ENCODE measurements around the gene CPA3. TPM values are rescaled to one million over a fixed set of nuclear protein-coding genes. Genes with fewer than 3 reads are reported as not detected.

CPA3 gene
- total RNA-seq, 2 donors from 2014 or later: 7.1 to 16.1 TPM

DNA sequence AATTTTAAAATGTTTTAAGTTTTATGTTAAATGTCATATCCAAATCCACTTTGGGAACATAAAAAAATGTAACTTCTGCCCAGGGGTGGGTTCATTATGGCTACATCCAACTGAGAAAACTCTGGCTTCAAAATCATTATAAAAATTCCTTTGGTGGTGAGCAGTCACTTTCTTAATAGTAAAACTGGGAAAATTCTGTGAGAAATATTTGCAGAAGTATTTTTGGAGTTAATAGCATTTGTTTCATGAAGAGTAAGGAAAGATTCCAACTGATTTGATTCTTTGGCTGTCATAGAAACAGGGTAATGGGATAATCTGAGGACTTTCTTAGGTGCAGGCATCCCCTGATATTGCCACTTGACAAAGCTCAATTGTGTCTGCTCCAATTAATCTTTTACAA is 38.8 kb downstream of the CPA3 start:
- intact Hi-C loops (cut with DNase I): no loop called here
- no peak for DNase-seq (ENCODE audit: low spot score)

DNA sequence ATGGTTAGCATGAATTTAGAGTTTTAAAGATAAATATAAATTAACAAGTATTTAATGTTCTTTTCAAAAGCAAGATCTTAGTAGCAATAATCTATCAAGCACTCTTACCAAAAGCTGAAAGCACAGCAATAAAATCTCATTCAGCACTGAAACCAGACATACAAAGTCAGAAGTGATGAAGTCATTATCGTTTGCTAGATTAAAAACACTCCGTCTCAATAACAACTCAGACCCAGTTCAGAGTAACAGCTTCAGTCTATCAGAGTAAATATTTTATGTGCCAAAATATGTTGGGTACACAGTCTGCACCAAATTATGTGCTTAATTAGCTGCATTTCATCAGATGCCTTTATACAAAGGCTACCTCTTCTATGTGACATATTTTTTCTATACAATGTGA is 41.6 kb downstream of the CPA3 start:
- no peak for DNase-seq (ENCODE audit: low spot score)
- intact Hi-C loops (cut with DNase I): no loop called here

DNA sequence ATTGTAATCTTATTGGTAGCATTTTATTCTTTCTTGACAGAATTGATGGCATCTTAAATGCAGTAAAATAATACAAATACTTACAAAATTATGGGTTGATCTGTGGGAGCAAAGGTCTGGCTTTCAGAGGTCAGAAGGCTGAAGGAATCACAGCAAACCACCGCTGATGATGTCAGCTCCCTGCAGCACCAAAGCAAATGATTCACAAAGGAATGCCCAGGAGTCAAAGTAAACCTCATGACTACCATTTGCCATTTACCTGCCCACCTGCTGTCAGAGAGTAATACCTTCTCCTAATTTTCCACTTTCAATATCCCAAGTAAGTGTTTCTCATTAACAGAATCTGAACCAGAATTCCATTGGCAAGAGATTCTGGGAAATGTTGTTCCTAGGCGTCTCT is 46.1 kb downstream of the CPA3 start:
- DNase-seq (ENCODE audit: low spot score): no peak
- intact Hi-C loops (cut with DNase I): no loop called here

GRCh38 chr3:148911592-148911991 is 46.5 kb downstream of the CPA3 start:
- intact Hi-C loops (cut with DNase I): no loop called here
- DNase-seq (ENCODE audit: low spot score): no peak

DNA sequence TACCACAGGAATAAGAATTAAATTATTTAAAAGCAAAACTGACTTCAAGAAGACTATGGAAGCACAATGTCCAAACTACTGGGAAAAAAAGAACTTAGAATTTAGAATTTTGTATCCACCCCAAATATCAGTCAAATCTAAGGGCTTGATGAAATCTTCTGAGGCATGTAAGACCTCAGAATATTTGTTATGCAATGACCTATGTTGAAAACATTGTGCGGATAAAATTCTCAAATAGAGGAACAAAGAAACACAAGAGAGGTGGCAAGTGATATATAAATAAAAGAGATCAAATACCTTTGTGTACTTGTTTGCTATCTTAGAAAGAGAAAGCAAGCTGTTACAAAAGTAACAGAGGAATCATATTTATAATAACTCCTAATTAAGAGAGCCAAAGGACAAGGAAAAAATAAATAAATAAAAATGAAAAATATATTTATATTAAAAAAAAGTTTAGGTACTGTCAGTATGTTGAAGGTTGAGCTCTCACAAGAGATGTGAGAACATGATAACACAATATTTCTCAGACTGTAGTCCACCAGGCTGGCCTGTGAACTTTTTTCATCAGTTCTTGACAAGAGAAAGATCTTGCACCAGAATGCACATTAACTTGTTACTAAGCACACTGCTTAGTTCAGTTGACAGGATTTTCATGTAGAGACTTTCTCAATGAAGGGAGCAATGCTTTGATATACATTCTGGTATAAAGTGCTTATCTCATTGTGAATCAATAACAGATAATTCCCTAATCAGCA is 50.0 kb downstream of the CPA3 start:
- intact Hi-C loops (cut with DNase I): no loop called here
- DNase-seq (ENCODE audit: low spot score): no peak

GRCh38 chr3:148916132-148916531 is 51.0 kb downstream of the CPA3 start:
- no peak for DNase-seq (ENCODE audit: low spot score)
- intact Hi-C loops (cut with DNase I): no loop called here

DNA sequence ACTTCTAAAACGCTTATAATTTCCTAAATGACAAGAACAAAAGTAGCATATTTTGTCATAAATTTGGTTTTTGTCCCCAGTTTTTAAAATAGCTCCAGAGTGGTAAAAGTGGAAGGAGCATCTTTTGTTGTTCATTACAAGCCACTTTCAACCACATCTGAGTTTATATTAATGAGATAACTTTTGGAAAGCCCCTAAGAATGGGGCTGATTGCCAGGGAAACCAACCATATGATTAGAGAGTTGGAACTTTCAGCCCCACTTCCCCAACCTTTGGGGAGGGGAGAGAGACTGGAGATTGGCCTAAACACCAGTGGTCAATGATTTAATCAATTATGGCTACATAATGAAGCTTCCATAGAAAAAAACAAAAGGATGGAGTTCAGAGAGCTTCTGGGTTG is 57.4 kb downstream of the CPA3 start:
- no peak for DNase-seq (ENCODE audit: low spot score)
- intact Hi-C loops (cut with DNase I): no loop called here

- DNase-seq (ENCODE audit: low spot score): no peak
- intact Hi-C loops (cut with DNase I): no loop called here
Measured at GRCh38 chr3:148923592-148923991, 58.5 kb downstream of the CPA3 start.

- no peak for DNase-seq (ENCODE audit: low spot score)
- intact Hi-C loops (cut with DNase I): no loop called here
Measured at GRCh38 chr3:148924562-148924961, 59.5 kb downstream of the CPA3 start.

- intact Hi-C loops (cut with DNase I): no loop called here
Measured at GRCh38 chr3:148925845-148926244, 60.7 kb downstream of the CPA3 start.

DNA sequence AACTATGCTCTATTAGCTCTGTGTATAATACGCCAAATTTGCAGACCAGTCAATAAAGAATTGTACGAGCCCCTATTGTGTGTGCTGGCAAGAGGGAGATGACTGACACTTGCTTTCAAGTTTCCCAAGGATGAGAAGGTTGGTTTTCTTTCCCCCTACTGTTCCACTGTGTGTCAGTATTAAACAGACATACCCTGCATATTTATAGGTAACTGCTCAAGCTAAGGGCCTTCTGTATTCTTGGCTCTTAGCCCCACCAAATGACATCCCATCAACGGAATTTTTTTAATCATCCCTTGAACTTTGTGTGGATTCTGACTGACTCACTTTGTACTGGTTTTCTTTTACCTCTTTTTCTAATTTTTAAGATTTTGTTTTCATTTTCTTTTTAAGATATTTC is 65.7 kb downstream of the CPA3 start:
- intact Hi-C loops (cut with DNase I): no loop called here
- DNase-seq (ENCODE audit: low spot score): no peak

More at GRCh38 chr3:148925845-148926244, 60.7 kb downstream of the CPA3 start:
- DNase-seq (ENCODE audit: low spot score): no peak

DNA sequence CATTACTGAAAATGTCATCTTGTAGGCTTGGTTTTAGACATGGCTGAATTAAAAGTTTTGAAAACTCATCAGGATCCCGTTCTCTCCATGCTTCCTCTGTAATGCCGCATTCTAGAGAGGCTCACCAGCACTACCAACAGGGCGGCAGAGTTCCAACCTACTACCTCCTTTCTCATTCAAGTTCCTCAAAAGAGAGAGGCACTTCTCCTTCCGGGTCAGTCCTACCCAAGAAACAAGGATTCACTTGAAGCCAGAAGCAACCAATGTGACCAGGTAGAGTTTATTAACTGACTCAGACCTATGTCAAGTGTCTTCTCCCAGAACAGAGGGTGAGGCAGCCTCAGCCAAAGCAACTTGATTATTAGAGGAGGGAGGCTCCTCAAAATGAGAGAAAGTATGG is 66.5 kb downstream of the CPA3 start:
- intact Hi-C loops (cut with DNase I): no loop called here
- DNase-seq (ENCODE audit: low spot score): no peak

GRCh38 chr3:148932972-148933371 is 67.9 kb downstream of the CPA3 start:
- intact Hi-C loops (cut with DNase I): no loop called here
- no peak for DNase-seq (ENCODE audit: low spot score)

DNA sequence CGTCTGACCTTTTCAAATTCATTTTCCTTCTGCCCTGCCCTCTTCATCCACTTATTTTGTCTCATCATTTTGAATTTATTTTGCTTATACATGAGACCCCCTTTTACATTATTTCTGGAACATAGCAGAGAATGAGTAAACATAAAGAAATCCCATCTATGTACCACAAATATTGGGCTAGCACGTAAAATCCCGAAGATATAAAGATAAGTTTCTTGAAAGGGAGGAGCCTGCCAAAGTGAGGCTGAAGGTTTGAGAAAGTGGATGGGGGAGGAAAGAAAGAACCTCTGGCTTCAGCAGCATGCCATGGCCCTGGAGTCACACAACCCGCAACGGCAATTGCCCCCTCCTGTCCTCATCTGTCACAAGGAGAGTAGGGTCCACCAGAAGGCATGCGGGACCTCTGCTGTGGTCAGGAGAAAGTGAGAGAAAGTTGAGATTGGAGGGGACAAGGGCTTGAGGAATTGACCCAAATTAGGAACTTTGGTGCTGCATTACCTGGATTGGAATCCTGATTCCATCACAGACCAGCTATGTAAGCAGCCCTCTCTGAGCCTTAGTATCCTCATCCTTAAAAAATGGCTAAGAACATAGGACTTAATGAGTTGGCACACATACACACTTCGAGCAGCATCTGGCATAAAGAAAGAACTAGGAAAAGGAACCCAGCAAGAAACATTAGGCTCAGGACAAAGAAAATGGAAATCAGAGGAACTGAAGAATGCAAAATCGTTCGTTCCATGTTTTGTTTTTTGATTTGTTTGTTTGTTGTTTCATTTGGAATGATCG is 72.6 kb downstream of the CPA3 start:
- no peak for DNase-seq (ENCODE audit: low spot score)
- intact Hi-C loops (cut with DNase I): no loop called here

GRCh38 chr3:148938306-148938705 is 73.2 kb downstream of the CPA3 start:
- DNase-seq (ENCODE audit: low spot score): no peak
- intact Hi-C loops (cut with DNase I): no loop called here

DNA sequence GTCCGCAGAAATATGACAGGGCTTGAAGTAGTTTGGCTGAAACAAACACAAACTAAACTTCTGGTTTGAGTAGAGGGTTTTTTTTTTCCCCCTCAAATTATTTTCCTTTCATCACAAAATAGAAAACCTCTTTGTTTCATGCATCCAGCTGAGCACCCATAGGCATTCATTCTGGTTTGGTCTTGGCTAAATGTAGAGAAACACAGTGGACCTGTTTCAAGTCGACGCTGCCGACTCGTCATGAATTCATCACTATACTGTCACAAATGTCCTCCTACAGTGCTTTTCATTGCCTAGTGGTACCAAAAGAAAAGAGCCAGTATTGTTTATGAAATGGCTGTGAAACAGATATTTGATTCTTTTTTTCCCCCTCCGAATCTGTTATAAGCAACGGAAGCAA is 73.8 kb downstream of the CPA3 start:
- DNase-seq (ENCODE audit: low spot score): no peak
- intact Hi-C loops (cut with DNase I): no loop called here

DNA sequence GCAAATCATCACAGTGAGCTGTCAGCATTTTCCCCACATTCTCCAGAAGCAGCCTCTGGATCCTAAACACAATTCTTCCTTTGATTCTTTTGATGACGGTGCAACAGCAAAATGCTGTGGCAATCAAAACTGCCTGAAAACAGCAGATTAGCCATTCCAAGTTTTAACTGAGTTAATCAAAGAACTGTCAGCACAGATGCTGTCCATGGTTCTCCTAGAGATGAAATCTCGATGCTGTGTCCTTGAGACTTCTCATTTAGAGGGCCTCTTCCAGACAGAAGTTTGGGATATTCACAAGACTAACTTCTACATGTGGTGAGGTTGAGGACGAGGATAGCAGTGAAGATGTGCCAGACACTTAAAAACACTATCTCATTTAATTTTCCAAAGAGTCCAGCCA is 75.9 kb downstream of the CPA3 start:
- no peak for DNase-seq (ENCODE audit: low spot score)
- intact Hi-C loops (cut with DNase I): loop anchor here (10.0 kb wide), 2 partner anchors 76 to 556 kb away; partner anchors contain the start of gene CPA3 (in 1 of the 2)

GRCh38 chr3:148943506-148944205 is 78.6 kb downstream of the CPA3 start:
- intact Hi-C loops (cut with DNase I): loop anchor here (10.0 kb wide), 2 partner anchors 79 to 559 kb away; partner anchors contain the start of gene CPA3 (in 1 of the 2)
- DNase-seq (ENCODE audit: low spot score): no peak

DNA sequence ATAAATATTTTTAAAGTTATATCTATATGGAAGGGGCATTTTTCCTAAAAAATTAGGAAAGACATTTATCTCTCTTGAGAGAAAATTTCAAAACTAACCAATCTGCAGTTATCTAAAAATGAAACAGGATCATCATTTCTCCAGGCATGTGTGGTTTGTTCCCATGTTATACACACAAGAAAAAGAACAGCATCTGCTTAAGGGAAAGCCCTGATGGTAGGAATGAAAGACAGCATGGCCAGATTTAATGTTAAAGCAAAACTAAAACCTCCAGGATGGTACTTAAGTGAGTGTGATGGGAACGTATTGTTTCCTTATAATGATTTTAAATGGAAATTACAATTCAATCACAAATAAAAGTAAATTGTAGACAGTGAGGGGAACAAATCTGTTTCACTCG is 80.0 kb downstream of the CPA3 start:
- intact Hi-C loops (cut with DNase I): loop anchor here (5.0 to 10.0 kb wide), 3 partner anchors 80 to 560 kb away; partner anchors contain the start of gene CPA3 (in 1 of the 2)
- no peak for DNase-seq (ENCODE audit: low spot score)
